Stimulated activated naive CD8-positive, alpha-beta T cell treated with anti-CD3 and anti-CD28 coated beads, Interleukin-15, Interleukin-2, amounts not matched to agents 100 ng/mL and 50 ng/mL, for 24 hours (primary cell): ENCODE measurements around the gene DHDDS.

ENCODE experiments used
- H3K27ac Mint-ChIP-seq: one replicate; pipeline ENCODE4 v1.8.0; 2021; ENCODE audit warnings: mild to moderate bottlenecking, mixed read lengths
- H3K27me3 Mint-ChIP-seq: one replicate; pipeline ENCODE4 v1.8.0; 2021; ENCODE audit warnings: mixed read lengths
- H3K36me3 Mint-ChIP-seq: one replicate; pipeline ENCODE4 v1.8.0; 2021; ENCODE audit warnings: low read depth, mixed read lengths
- H3K4me1 Mint-ChIP-seq: one replicate; pipeline ENCODE4 v1.8.0; 2021; ENCODE audit warnings: low read depth, mixed read lengths
- H3K4me3 Mint-ChIP-seq: one replicate; pipeline ENCODE4 v1.8.0; 2021; ENCODE audit warnings: mild to moderate bottlenecking, mixed read lengths
- H3K9me3 Mint-ChIP-seq: one replicate; pipeline ENCODE4 v1.8.0; 2021; ENCODE audit warnings: mixed read lengths

Gene DHDDS

GRCh38 chr1:26518355-26518754 lies 86.2 kb downstream of the DHDDS start:
- Mint-ChIP-seq H3K9me3 (no peaks in the 10 kb centered on the region), H3K36me3 (no peaks in the 10 kb centered on the region), H3K27ac (no peak overlapping the region), H3K4me1 (no peaks in the 10 kb centered on the region), H3K4me3 (no peak overlapping the region), H3K27me3 (no peaks in the 10 kb centered on the region)

- H3K4me1 Mint-ChIP-seq = no peaks in the 10 kb centered on the region
- H3K27me3 Mint-ChIP-seq = peaks cover 4% of the 10 kb centered on the region
- H3K4me3 Mint-ChIP-seq = no peak overlapping the region
- no peak overlapping the region for H3K27ac Mint-ChIP-seq
- no peaks in the 10 kb centered on the region for H3K36me3 Mint-ChIP-seq
- H3K9me3 Mint-ChIP-seq = no peaks in the 10 kb centered on the region
Measured at GRCh38 chr1:26520339-26520738, 88.2 kb downstream of the DHDDS start.
